Left forelimb (tissue), 1 donor: ENCODE measurements around the gene DNAAF3.
"Not testable (repeated sequence)": the region's sequence is repeated elsewhere in the genome, so short reads cannot be mapped to it uniquely, and the experiment has no call there.

ENCODE experiments used
- DNase-seq: peaks from one replicate; pipeline ENCODE4 v3.0.0-alpha.2; 2018; ENCODE audit warnings: low spot score

The DNAAF3 gene

GRCh38 chr19:55166530-55167268 lies at the start of gene DNAAF3:
Gene DNAAF3 (minus strand): TSS chr19:55166613. CDS start chr19:55166413, 200 bp downstream.
- DNase-seq: peak; percentile 88

DNA sequence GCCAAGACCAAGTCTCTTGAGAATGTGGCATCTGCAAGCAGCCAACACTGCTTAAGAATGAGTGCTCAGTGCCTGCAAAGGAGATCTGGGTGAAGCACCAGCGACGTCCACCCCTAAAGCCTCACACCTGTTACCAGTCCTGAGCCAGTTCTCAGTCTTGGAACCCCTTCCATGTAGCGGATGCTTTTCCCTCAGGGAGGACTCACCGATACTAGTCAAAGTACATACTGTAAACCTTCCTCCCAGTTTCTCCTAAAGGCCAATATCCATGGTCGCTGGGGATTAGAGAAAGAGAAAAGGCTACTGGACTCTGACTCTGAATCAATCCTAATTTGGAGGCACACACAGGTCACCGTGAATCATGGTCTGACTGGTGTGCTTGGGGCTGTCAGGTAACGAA lies 47.1 kb upstream of the DNAAF3 start:
- no peak for DNase-seq

GRCh38 chr19:55212447-55212846 lies 46.0 kb upstream of the DNAAF3 start:
- no peak for DNase-seq

GRCh38 chr19:55209693-55210472 lies 43.5 kb upstream of the DNAAF3 start:
- no peak for DNase-seq

GRCh38 chr19:55208880-55209692 lies 42.7 kb upstream of the DNAAF3 start, which contains the start of gene PTPRH:
Gene PTPRH (minus strand): TSS chr19:55209501. CDS start chr19:55209433, 68 bp downstream.
- no peak for DNase-seq

DNA sequence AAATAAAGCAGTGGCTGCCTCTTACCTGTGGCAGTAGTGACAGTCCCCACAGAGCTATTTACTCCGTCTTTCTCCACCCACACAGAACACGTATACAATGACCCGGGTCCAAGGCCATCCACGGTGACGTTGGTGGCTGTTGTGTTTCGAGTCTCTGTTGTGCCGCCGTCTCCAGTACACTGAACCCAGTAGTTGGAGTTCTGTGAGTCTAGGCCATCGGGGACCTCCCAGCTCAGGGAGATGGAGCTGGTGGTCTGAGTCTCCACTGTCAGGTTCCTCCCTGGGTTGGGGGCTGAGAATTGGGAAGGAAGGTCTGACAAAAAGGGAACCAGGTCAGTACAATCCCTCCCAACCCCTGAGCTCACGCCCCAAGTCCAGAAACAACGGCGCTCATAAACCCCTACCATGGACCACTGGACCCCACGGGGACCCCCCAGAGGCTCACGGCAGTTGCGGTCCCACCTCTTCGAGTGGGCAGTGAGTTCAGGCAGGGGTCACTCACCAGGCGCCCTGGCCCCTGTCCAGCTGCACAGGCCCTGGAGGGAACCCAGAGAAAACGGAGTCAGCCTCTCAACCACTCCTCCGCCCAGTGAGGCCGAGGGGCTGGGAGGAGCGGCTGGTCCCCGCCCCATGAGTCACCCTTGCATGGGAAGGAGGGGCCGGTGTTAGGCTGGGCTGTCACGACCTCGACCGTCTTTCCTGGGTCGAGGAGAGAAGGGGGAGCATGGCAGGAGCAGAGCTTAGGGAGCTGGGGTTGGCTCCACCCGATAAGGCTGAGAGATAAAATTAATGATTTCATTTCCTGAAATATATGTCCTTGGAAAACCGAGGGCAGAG lies 40.5 kb upstream of the DNAAF3 start:
- no peak for DNase-seq

DNA sequence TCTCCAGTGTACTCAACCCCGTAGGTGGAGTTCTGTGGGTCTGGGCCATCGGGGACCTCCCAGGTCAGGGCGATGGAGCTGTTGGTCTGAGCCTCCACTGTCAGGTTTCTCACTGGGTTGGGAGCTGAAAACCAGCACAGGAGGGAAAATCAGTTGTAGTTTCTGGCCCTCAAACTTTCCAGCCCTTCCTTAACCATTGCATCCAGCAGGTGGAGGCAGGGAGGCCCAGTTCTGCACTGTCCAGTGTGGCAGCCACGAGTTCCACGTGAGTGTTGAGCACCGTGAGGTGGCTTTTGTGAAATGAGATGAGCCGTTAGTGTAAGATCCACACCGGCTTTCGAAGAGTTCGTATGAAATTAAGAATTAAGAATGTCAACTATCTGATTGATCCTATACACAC lies 35.8 kb upstream of the DNAAF3 start:
- not testable (repeated sequence) for DNase-seq

GRCh38 chr19:55199620-55200204 lies 33.3 kb upstream of the DNAAF3 start:
- DNase-seq: no peak

- DNase-seq: no peak
Observed at GRCh38 chr19:55198651-55199050, 32.2 kb upstream of the DNAAF3 start.

DNA sequence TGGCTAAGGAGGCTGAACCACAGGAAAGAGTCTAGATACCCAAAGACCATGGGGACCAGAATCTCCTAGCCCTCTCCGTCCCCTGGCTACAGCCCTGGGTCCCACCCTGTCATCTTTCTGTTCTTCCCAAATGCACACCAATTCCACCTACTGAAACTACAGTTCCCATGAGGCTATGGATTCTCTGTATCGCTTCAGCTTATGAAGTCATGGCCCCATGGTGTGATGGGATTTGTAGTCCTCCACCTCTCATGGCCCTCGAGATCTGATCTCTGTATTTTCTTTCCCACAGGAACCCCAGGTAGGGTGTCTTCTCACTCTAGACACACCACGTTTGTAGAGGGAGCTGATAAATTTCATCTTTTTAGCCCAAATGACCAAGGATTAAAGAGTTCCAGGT lies 31.1 kb upstream of the DNAAF3 start:
- no peak for DNase-seq

DNA sequence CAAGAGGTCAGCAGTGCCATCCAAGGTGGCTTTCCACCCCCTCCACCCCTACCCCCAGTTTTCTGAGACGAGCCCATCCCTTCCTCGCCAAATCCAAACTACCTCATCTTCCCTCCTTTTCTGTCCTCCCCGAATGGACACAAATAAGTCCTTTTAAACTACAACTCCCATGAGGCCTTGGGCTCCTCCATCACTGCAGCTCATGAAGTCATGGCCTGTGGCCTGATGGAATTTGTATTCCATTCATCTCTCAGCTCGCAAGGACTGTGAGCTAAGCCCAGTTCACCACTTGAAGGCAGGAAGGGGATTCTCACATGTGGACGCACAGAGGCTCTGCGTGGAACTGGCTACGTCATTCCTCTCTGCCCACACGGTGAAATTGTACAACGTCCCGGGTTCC lies 30.4 kb upstream of the DNAAF3 start:
- DNase-seq: no peak

GRCh38 chr19:55193481-55193880 lies 27.1 kb upstream of the DNAAF3 start:
- no peak for DNase-seq

- DNase-seq: no peak
Observed at GRCh38 chr19:55189403-55189835, 23.0 kb upstream of the DNAAF3 start.

GRCh38 chr19:55188625-55189024 lies 22.2 kb upstream of the DNAAF3 start:
- no peak for DNase-seq

GRCh38 chr19:55186080-55186479 lies 19.7 kb upstream of the DNAAF3 start:
- DNase-seq: no peak

DNA sequence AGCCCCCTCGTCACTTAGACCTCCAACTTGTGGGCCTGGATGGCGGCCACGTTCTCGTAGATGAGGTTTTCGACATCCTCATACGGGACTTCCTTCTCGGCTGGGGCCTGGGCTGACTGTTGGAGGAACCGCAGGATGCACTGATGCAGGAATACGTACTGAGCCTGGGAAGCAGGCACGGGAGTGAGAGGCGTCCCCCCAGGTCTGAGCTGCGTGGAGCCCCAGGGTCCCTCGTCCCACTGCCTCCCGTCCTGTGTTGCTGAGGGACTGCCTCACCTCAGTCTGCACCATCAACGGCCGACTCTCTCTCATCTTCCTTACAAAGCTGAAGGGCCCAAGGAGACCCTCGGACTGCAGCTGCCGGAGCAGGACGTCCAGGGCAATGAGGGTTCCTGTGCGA lies 15.3 kb upstream of the DNAAF3 start:
- DNase-seq: no peak

DNA sequence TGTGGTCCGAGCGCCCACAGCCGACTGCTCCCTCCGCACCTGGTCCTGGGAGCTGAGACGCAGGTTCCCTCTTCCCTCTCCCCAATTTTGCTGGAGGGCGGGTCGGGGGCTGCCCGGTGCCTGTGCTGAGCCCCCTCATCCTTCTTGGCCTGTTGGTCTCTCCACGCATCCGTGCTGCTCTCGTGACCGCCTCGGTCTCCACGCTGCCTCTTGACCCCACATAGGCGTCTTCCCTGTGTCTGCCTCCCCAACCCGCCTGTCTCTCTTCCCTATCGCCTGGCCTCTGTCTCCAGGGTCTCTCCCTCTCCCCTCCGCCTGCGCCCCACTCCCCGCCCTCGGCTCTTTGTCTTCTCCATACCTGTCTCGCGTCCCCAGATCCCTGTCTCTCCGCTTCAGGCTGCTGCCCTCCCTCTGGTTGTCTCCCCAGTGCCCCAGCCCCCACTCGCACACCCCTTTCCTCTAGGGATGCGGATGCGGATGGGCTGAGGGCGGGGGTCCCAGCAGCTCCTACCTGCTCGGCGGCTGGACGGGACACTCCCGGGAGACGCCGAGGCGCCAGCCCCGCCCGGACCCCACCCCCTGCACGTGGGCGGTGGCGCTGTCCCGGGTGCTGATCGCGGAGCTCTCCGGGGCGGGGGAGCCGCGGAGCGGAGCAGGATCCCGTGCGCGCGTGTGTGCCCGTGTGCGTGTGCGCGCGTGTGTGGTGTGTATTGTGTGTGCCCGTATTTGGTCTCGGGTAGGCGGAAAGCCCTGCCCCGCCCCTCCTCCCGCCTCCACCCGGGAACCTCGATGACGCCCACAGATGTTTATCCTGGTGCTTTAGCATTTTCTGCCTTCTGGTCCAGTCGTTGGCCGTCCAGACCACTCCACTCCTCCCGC lies 13.4 kb upstream of the DNAAF3 start, which contains the start of gene SYT5:
Gene SYT5 (minus strand): TSS at position 684 of the 879 bp plus-strand sequence. CDS start 1,248 bp downstream, outside the sequence.
- DNase-seq: no peak

- no peak for DNase-seq
Observed at GRCh38 chr19:55178781-55179599, 12.6 kb upstream of the DNAAF3 start.

GRCh38 chr19:55176076-55176475 lies 9.7 kb upstream of the DNAAF3 start:
- DNase-seq: no peak
